NCI-H128 (cell line): Measurements from ENCODE around the gene RAB40AL.

Experiments used
- DNase-seq: peaks from one replicate; lab custom pipeline; 2025; ENCODE audit not compliant: unreplicated experiment; lab: John Stamatoyannopoulos, UW

Gene RAB40AL

GRCh38 chrX:102979536-102979935 lies 42.5 kb downstream of the RAB40AL start:
- no peak for DNase-seq

GRCh38 chrX:102983205-102983604 lies 46.1 kb downstream of the RAB40AL start:
- DNase-seq, result no peak

GRCh38 chrX:102985192-102985591 lies 48.1 kb downstream of the RAB40AL start:
- no peak for DNase-seq
